Measurements from ENCODE around the gene ALK.

ALK gene

GRCh38 chr2:29363111-29363510 is 558.3 kb downstream of the ALK start:
- no peak for DNase-seq (ENCODE audit: low spot score)

DNA sequence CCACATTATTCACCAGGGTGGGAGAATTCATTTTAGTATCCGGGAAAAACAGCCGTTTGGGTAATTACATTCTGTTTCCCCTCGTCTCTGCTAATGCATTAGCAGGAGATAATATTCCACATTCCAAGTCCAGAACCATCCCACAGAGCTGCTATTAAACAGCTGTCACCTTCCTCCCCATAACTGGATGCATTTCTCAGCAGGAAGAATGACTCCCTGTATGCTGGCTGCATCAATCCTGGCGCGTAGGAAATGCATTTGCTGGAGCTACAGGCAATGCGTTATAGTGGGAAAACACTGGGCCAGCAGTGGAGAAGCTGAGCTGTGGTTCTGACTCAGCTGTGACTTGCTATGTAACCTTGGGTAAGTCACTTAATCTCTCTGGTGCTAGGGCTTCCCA is 560.2 kb downstream of the ALK start:
- DNase-seq (ENCODE audit: low spot score) = peak; percentile 11

DNA sequence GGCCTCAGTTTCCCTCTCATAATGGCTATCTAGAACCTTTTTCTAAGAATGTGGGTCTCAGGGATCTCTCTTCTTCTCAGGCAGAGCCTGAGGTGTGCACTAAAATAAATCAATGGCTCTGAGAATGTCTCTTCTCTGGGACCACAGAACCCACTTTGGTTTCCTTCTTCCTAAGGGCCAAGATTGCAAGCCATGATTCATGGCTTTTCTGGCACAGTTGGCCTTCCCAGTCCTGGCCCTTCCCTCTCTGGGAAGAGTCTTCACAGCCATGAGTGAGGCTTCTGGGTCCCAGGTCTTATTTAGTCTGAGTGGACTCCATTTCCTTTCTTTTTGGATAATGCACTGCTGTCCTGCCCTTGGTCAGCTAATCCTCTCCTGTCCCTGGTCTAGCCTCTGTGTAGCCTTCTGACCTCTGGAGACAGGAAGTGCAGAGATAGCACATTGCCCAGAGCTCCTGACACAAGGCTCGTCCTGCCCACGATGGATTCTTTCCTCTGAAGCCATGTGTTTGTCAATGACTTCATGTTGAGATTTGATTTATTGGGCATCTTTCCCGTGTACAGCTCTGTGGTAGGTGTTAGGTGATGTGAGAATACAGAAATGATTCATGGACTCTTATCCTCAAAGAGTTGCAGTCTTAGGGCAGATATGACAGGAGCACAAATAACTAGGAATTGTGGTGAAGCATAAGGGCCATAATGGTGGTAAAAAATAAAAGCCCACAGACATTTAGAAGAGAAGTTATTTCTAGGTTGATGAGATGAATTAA is 561.2 kb downstream of the ALK start:
- DNase-seq (ENCODE audit: low spot score) = no peak

DNA sequence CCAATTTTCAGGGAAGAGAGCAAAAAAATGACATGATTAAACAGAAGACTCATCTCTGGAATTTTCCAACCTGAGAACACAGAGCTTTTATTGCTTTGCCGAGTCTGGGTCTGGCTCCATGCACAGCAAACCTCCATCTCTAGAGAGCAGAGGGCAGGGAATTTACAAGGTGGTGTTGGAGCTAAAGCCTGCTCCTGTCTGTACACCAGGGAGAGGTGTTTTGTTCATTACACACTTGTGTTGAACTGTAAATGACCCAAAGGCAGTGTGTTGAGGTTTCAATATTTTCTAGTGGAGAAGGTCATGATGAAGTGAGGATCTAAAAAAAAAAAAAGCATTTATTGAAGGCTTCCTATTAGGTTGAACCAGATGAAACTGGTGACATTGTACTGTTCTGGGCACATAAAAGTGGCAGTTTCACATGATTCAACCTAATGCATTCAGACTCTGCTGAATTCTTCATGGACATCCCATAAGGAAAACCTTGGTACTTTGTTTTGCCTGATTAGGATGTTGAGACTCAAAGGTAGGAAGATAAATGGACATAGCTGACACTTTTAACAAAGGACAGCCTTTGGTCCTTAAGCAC is 567.9 kb downstream of the ALK start:
- DNase-seq (ENCODE audit: low spot score) = no peak

- DNase-seq (ENCODE audit: low spot score) = no peak
These were observed 569.3 kb downstream of the ALK start for GRCh38 chr2:29351916-29352591.

GRCh38 chr2:29351248-29351647 is 570.1 kb downstream of the ALK start:
- DNase-seq (ENCODE audit: low spot score) = no peak

DNA sequence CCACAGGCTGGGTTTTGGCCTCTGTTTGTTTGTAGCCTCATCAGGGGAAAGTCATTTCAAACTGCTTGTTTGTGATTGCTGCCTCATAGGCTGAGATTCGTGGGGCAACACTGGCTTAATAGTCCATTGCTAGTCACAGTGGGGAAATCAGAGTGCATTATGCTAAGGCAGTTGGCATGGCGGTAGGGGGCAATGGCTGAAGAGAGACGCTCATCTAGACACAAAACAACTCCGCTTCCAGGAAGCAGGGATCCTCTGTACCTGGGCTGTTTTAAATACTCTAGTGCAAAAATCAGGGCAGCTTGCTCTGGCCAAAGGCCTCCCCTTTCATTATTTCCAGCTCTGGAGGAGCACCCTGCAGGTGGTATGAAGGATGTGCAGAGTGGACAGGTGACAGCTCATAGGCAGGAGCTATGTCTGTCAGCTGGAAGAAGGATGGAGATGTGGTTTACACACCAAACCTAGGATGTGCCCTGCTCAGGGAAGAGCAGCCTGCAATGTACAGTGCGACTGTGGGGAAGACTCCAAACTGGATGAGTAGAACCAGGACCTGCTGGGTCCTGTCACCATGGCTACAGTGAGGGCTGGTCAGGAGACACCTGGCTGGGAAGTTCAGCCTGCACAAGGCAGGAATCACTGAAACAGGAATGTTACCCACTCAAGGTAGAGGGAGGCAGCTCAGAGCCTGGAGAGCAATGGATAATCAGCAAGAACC is 571.9 kb downstream of the ALK start:
- no peak for DNase-seq (ENCODE audit: low spot score)

DNA sequence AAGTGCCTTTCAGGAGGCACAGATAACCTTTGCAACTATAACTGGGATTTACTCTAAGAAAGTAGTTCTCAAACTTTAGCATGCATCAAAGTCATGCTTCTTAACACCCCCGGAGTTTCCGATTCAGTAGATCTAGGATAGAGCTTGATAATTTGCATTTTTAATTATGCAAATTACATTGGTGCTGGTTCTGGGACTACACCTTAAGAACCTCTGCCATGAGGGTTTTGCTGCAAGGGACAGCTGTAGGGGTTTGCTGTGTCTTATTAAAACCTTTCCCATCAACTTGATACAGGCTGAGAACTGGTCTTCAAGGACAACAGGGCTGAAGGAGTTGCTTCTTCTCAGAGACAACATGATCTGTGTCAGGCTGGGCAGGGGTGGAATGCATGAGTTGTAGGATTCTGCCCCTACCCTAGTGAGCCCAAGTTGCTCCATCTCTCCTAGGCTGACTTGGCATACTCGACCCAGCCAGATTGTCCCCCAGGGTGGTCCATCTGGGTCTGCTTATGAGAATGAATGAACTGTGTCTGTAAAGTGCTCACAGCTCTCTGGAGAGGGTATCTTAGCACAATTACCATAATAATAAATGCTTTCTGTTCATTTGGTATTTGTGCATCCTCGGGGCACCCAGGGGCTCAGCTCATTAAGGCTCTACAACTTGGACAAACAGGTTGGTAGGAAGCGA is 573.5 kb downstream of the ALK start:
- no peak for DNase-seq (ENCODE audit: low spot score)

DNA sequence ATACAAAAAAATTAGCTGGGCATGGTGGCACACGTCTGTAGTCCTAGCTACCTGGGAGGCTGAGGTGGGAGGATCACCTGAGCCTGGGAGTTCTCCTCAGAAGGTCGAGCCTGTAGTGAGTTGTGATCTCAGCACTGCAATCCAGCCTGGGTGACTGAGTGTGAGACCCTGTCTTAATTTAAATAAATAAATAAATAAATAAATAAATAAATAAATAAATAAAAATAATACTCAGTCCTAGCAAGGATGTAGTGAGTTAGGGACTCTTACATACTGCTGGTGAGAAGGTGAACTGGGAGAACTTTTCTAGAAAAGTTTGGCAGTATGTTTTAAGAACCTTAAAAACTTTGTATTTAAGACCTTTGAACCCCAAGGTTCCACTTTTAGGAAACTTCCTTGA is 576.1 kb downstream of the ALK start:
- DNase-seq (ENCODE audit: low spot score) = no peak

GRCh38 chr2:29343830-29344229 is 577.6 kb downstream of the ALK start:
- DNase-seq (ENCODE audit: low spot score) = no peak

DNA sequence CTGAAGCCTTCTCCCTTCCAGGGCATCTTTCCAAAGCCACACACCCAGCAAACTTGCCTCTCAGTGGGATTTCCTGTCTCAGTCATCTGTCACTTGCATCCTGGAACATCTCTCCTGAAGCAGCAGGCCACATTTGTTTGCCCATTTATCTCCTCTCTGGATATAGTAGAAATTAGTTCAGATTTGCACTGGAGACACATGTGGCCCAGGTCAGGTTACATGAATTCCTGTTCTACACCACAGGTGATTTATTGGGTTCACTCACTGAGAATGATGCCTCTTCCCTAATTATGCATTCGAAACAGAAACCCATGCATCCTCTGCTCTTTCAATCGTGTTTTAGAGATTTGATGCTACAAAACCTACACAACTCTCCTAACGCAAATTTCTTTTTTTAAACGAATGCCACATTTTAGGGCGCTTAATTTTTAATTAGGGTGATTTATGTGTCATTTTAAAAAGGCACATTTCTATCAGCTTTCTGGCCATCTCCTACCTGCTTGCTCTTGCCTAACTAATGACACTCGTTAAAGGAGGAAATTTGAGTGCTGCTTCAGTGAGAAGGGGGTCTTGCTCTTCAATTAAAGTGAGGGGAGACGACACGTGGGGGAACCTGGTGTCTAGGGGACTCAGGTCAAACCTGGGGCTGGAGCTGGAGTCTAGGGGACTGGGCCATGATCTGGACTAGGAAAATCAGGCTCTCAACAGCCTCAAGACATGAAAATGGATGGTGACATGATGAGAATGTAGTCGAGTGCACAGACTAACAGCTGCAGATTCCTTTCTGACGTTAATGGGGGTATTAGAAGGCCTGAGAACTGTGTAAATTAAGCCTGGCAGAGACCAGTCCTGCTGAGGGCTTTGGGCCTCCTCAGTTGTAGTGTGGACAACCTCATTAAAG is 584.8 kb downstream of the ALK start:
- no peak for DNase-seq (ENCODE audit: low spot score)

DNA sequence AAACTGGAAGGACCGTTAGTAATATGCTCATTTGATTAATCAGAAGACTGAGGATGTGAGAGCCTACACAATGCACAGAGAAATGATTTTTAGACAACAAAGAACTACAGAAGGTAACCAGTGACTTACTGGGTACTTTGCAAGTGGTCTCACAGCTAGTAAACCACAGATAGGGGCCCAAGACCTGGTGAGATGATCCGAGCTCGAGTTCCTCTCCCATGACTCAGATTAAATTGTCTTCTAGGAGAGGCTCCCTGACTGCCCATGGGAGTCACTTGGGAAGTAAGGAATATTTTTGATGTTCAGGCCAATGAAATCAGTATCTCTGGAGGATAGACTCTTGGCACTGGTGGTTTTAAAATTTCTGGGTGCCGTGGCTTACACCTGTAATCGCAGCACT is 586.0 kb downstream of the ALK start:
- DNase-seq (ENCODE audit: low spot score) = no peak

GRCh38 chr2:29334706-29335105 is 586.7 kb downstream of the ALK start:
- DNase-seq (ENCODE audit: low spot score) = no peak

- no peak for DNase-seq (ENCODE audit: low spot score)
These were observed 588.8 kb downstream of the ALK start for GRCh38 chr2:29332540-29332939.

GRCh38 chr2:29329899-29330298 is 591.5 kb downstream of the ALK start:
- DNase-seq (ENCODE audit: low spot score) = no peak

DNA sequence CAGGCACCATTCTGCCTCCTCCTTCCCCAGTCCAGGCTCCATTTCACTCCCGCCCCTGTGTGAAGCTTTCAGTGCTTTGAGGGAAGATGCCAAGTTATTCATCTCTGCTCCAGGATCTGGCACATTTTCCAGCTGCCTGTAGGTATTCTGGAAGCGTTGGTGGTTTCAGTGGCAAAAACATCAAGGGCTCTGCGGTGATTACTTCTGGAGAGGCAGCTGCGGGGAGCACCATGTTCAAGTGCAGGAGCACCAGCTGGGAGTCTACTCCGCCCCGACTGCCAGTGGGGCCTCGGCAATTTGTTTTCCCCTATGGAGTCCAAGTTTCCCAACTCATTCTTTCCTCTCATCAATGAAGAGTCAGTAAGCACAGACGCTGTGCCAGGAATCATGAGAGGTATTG is 594.5 kb downstream of the ALK start:
- DNase-seq (ENCODE audit: low spot score) = no peak

DNA sequence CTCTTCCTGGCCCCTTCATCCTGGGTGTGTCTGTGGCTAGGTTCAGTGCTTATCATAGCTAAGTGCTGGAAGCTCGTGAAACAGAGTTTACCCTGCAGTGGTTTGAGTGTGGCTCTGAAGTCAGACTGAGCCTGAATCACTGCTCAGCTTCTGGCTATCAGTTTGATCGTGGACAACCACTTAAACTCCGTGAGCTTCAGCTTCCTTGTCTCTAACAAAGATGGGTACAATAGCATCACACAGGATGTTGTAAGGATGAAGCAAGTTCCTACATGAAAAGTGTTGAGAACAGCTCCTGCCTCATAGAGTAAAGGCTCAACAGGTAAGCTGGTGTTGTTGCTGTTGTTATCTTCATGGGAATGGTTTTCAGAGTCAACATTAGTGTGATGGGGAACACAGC is 595.8 kb downstream of the ALK start:
- DNase-seq (ENCODE audit: low spot score) = no peak

DNA sequence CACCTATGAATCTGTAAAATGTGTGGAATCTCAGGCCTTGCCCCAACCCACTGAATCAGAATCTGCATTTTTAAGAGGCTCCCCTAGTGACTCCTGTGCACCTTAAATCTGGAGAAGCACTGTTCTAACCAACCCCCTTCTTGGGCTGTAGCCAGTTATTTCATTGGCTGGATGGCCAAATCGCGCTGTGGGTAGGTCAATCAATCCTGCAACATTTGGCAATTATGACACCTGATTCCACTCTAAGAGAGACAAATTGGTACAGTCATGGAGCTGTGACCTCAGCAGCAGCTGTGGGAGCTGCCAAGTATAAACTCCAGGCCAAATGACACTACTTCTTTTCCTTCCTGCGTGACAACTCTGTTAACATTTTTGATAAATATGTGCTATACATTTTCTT is 597.4 kb downstream of the ALK start:
- no peak for DNase-seq (ENCODE audit: low spot score)

DNA sequence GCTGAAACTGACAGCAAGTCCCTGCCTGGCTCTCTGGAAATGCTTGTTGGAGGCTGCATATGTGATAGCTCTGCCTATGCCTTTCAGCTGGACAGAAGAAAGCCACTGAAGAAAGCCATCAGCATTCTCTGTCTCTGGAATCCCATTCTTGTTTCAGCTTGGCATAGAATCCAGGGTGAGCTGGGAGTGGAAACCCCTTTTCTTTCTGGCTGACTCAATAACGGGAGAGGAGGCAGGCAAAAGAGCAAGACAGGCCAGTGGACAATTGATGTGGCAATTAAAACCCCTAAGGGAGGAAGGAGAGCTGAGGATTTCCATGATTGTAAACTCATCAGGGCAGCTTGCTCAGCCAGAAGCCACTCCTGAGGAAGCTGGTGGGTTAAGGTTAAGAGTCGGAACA is 598.1 kb downstream of the ALK start:
- DNase-seq (ENCODE audit: low spot score) = no peak

DNA sequence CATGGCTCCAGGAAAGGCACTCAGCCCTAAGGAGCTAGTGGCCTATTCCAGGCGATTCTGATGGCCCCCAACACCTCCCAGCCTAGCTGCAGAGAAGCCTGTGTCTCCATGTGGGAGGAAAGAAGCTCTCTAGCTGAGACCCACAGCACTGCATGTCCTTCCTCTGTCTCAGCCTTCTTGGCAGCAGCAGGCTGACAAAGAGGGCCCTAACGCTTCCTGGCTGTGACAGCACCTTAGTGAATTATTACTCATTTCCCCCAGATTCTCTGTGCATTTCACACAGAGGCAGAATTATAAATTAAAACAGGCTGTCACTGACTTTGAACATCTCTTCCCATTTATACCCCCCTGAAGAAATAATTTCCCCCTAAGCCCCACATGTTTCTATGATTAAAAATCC is 599.4 kb downstream of the ALK start:
- DNase-seq (ENCODE audit: low spot score) = no peak

- peak; percentile 7 for DNase-seq (ENCODE audit: low spot score)
These were observed 603.4 kb downstream of the ALK start for GRCh38 chr2:29317801-29318485.

Data from Ammon's horn (tissue), 1 donor.